ENCODE measurements around the gene SENP1.

DNA sequence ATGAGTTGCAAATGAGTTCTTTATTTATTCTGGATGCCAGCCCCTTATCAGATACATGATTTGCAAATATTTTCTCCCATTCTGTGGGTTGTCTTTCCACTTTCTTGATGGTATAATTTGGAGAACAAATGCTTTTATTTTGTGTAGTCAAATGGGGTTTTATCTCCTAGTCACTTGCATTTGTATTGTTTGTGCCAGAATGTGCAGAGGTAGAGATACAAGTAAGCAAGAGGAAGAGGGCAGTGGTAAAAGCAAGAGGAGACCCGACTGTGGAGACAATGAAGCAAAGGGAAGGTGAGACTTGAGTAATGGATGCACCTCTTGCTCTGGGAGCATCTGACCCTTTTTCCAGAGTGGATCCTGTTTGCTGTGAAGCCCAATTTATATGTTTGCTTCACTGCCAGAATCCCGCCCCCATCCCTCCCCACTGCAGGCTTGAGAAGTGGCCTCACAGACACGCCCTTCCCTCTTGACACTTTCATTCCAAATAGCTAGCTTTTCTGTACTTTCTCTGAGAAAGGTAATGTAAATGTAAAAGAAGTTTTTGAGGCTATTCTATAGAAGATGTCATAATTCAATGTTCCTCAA lies 12.5 kb upstream of the SENP1 start:
- TF ChIP-seq, protein P1, sequence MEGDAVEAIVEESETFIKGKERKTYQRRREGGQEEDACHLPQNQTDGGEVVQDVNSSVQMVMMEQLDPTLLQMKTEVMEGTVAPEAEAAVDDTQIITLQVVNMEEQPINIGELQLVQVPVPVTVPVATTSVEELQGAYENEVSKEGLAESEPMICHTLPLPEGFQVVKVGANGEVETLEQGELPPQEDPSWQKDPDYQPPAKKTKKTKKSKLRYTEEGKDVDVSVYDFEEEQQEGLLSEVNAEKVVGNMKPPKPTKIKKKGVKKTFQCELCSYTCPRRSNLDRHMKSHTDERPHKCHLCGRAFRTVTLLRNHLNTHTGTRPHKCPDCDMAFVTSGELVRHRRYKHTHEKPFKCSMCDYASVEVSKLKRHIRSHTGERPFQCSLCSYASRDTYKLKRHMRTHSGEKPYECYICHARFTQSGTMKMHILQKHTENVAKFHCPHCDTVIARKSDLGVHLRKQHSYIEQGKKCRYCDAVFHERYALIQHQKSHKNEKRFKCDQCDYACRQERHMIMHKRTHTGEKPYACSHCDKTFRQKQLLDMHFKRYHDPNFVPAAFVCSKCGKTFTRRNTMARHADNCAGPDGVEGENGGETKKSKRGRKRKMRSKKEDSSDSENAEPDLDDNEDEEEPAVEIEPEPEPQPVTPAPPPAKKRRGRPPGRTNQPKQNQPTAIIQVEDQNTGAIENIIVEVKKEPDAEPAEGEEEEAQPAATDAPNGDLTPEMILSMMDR (IDR thresholded peaks at IDR 0.05): no peak
- TF ChIP-seq POLR2A (IDR thresholded peaks at IDR 0.05): no peak

Measured in prostate gland (tissue), 2 donors.